ENCODE data around the gene HRH2.
A peak's percentile ranks its signal among the peaks of the same experiment; 100 is the strongest.

HRH2 gene

DNA sequence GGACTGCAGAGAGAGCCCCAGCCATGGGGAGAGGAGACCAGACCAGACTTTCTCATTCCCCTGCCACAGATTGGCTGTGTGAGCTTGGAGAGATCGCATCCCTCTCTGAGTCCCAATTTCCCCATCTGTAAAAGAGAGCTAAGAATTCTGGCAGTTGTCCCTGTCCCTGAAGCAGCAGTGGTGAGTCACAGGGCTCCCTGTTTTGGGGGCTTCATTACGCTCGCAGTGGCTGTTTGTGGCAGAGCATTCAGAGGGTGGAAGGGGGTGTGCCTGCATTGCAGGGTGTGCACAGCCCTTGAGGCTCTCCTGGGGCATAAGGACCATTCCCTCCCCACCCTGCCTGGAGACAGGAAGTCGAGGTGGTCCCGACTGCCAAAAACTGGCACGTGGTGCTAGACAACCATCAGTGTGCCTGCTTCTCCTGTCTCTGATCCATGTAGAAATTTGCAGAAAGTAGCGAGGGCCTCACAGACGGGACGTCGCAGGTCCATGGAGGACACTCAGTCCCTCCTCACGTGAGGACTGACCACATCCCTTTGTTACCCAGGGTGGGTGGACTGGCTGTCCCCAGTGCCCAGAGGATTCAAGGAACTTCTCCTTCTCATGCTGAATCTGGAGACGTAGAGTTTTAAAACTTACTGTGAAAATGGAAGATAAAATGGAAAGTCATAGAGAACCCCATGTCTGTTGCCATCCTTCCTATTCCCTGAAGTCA lies 35.3 kb downstream of the HRH2 start:
- DNase-seq (ENCODE audit: low spot score), result no peak

DNA sequence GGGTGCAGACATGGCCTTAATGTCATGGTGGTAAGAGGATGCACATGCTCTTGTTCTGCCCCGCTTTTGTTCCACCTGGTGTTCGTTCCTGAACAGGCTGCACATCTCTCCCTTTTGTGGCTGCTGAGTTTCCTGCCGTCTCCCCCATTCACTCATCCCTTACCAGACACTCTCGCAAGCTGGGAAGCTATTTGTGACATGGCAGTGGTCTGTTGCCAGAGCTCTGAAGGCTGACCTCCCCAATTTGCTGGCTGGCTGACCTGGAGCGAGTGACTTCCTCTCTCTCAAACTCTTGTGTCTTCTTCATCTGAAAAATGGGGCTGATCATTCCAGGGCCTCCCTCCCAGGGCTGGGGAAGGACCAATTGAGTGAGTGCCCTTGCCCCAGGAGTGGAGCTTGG lies 35.9 kb downstream of the HRH2 start:
- no peak for DNase-seq (ENCODE audit: low spot score)

DNA sequence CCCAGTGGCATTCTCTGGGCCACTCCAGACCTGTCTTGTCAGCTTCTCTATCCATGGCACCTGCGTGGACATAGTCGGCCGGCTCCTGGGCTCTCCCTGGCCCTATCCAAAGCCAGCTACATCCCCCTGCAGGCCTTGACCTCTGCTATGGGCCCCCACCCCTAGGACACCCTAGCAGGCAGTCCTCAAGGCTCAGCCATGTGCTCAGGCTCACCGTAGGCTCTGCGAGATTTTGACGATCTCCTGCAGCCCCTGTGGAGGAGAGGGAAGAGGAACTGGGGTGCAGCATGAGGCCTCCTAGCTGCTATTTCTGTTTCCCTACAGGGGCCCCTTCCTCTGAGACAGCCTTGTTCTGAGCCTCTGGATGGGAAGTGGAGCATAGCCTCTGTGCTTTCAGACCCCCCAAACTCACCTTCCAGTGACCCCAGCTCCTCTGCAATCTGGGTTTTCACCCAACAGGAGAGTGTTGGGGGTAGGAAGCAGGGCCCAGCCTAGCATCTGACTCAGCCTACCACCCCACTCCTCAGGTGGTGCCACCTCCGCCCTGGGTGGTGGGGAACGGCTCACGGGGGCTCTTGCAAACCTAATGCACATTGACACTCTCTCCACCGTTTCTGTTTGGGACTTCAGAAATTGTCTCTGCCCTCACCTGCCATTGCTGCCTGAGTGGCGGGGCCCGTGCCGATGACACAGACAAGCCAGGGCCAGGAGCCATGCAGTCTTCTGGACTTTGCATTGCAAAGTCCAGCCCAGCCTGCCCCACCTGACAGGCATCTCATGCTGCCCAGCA lies 36.7 kb downstream of the HRH2 start:
- no peak for DNase-seq (ENCODE audit: low spot score)

DNA sequence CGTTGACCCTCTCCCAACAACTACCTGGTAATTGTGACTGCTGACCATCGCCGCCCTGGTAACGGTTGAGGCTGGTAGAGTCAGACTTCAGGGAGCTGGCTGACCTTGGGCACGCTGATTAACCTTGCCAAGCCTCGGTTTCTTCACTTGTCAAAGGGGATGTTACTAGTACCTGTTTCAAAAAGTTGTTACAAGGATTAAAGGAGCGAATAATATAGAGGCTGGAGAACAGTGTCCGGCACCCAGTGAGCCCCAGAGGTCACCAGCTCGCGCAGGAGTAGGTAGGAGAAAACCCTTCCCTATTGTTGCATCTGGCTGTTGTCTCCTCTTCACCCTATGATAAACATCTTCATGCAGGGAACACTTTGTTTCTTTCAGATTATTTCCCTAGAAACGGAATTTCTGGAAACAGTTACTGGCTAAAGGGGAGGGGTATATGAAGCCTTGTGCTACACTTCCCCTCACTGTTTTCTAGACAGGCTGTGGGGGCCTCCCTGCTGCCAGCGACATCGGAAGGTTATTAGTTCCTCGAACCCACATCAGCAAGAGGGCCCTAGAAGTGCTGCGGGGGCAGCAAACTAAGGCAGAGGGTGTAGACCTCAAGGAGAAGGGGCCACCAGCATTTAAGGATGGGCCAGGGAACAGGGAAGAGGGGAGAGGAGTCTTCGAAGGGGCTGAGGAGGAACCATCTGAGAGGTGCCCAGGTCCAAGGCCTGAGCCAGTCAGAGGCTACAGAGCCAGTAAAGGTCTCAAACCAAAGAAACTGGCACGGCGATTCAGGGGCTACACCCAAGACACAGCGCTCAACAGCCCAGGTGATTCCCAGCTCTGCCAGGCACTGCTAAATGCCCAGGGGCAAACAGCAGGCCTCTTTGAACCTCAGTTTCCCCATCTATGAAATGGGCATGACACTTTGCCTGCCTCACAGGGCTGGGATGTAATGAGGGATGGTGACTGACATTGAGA lies 37.6 kb downstream of the HRH2 start:
- no peak for DNase-seq (ENCODE audit: low spot score)

DNA sequence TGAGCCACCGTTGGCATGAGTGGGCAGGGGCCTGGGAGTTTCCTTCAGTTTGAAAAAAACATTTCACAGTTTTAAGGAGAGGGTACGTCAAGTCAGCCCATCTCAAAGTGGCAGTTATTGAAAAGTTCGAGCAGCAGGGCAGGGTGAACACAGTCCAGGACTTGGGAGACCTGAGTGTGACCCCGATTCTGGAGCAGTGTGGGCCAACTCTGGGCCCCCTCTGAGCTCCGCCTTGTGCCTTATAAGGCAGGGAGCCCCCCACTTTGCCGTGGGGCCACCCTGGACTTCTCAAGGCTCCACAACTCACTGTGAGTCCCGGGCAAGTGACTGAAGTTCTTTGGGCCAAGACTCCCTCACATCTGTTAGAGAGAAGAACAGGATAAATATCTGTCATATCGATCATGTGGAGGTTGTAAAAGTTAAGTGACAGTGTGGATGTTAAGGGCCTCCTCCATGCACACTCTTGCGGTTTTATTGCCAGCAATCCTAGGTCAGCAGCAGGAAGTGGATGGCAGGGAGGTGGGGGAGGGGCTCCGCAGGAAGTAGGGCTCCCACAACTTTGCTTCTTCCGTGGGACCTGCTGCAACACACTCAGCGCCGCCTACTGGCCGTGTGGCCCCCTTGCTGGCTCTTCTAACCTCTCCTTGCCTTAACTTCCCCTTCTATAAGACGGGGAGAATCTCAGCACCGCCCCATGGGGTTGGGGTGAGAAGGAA lies 38.4 kb downstream of the HRH2 start:
- peak; percentile 43 for DNase-seq (ENCODE audit: low spot score)

DNA sequence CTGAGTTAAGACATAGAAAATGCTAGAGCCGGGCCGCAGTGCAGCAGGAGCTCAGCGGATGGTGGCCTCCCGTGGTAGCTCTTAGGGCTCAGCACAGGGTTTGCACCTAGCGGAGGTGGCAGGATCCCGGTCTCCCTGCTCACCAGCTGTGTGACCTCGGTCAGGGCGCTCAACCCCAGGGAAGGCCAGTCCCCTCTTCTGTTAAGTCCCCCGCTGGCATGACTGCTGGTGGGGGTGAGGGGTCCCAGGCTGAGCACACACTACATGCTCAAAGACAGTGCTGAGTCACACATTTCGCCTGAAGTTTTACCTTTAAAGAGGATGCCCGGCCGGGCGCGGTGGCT lies 39.0 kb downstream of the HRH2 start:
- DNase-seq (ENCODE audit: low spot score), result no peak

DNA sequence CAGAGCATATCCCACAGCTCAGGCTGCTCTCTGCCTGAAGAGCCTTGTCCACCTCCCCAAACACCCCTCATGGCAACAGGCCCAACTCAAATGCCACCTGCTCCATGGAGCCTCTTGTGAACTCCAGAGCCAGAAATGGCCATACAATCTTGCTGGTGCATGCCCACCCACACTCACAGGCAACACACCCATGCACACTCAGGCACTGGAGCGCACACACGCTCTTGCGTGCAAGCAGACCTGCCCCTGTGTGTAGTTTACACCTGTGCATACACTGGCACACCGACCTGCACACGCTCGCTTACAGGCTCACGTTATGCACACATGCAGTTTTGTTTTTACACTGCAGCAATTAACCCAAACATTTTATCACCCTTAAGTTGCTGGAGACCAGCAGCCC lies 40.0 kb downstream of the HRH2 start:
- DNase-seq (ENCODE audit: low spot score), result no peak

DNA sequence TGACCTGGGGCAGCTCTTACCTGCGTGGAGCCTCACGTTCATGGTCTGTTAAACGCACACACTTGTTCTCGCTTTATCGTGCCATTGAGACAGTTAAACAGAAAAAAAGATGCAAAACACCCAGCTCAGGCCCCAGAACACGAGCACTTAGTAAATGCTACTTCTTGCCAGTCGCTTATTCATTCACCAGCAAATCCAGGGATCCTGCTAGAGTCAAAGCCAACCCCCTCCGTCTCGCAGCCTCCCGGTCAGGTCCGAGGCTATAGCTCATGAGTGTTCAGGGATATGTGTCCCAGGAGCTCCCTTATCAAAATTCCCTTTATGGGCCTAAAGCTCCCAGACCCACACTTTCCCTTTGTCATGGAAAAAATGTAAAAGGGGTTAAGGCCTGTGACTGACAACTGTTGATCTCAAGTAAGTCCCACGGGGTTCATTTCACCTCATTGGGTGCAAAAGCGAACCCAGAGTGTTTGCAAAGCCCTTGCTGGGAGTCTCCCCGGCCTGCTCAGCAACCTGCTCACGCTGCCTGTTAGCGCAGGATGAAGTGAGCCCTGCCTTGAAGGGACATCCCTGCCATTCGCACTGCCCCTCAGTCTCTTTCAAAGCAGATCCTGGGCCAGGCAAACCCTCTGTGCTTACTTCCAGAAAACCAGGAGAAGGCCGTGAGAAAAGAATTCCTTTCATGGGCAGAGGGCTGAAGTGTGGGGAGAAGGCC lies 40.7 kb downstream of the HRH2 start:
- DNase-seq (ENCODE audit: low spot score), result no peak

DNA sequence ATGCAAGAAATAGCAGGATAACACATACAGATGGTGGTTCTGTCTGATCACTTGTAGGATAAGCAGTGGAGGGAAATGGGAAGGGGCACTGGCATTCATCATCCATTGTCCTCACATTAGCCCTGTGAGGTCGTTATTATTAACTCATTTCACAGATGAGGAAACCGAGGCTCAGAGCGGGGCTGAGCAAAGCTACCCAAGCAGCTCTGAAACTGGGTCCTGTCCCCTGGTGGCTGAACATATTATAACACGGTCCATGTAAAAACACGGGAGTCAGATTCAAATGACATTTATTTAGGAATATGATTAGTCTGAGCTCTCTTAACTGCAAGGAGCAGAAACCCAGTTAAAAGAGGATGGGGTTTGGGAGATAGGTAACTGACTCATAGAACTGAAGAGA lies 43.1 kb downstream of the HRH2 start:
- DNase-seq (ENCODE audit: low spot score), result no peak

DNA sequence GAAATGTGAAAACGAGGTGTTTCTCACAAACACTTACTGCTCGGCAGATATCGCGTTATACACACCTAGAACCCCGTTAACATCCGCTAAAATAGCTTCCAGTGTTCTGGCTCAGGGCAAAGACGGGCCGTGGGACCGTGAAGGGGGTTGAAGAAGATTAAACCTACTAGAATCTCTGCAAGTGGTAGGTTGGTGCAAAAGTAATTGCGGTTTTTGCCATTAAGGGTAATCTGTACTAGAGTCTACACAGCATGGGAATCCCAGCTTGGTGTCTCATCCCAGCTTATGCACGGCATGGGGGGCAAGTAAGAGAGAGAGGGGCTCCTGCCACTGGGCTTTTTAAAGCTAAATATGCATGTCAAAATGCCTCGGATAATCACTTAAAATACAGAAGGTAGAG lies 43.9 kb downstream of the HRH2 start:
- DNase-seq (ENCODE audit: low spot score), result no peak

DNA sequence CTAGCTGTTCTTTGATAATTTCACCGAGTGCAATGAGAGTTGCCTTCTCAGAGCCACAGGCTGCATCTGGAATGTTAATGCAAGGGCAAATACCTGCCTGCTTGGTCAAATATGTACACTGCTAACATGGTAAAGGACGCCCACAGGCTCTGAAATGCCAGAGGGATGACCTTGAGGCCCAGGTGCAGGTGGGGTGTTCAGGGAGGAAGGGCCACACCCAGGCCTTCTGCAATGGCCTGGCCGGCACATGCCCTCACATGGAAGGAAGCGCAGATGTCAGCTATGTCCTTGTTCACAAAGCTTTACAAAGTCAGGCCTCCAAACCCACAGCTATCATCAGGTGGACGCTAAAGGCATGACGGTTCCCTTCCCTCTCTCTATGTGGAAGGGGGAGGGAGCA lies 48.6 kb downstream of the HRH2 start:
- no peak for DNase-seq (ENCODE audit: low spot score)

DNA sequence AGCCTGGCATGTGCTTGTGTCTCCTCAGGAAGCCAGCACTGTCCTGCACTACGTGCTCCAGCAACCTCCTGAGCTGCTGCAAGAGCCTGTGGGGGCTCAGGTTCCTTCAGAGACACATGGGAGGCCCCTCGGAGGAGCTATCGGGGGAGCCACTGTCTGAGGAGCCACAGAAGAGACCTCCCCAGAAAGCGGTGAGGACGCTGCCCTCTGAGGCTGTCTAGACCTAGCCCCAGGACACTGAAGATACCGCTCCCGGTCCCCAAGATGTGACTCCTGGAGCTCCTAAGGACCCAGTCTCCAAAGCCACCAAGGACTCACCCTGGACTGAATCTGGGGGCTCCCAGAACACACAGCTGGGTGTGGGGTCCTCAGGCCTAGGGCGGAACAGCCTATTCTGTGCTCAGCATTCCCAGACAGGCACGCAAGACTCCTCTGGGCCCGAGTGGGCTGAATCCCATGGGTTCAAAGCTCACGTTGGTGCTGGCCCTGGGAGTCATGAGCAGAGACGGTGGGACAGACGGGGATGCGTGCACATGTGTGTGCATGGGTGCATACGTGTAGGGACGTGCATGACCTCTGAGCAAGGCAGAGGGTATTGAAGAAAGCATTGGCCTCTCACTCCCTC lies 50.0 kb downstream of the HRH2 start:
- DNase-seq (ENCODE audit: low spot score), result no peak

DNA sequence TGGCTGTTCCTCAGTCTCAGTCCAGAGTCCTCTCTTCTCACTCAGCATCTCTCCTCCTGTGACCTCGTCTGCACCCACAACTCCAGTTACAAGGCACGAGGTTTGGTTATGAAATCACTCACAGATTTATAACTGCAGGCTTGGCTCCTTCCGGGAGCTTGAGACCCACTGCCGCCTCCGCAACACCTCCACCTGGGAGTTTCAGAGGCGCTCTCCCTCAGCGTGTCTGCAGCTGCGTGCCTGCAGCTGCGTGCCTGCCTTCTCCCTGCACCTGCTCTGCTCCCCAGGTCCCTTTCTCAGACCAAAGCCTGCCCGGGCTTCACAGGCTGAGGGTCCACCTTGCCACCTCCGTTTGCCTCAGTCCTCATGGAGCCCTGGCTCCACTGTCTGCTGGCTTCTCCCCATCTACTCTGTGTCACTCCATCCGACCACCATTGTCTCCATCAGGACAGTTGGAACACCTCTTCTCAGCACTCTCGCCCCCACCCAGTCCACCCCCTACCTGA lies 51.5 kb downstream of the HRH2 start:
- DNase-seq (ENCODE audit: low spot score), result no peak

DNA sequence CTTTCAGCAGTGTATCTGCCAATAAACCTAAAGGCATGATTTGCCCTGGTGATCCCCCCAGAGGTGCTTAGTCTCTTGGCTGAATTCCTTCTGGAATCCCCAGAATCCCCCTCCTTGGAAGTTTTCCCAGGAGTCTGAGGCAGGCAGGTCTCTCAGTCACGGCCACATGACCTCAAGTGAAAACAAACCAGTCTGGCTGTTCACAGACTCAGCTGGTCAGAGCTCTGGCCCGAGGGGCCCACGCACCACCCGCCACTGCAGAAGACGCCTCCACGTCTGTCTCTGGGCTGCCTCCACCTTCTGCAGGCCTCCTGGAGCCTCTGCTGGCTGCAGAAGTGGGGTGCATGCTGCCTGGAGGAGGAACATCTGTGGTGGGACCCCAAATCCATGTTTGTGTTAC lies 52.5 kb downstream of the HRH2 start:
- no peak for DNase-seq (ENCODE audit: low spot score)

DNA sequence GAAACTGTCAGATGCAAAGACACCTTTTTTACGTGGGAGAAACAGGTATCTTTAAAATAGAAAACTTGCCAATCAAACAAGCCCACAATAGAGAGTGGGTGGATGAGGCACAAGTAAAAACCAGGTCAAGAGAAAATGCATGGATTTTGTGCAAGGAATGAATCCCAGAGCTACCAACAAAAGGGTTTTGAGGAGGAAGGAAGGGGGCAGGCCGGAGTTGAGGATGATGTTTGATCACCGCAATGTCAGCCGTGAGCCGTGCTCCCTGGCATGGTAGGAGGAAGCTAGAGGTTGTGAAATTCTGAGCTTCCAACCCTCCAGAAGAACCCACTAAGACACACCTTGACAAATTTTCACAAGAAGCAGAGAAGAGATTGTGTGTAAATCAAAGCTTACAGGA lies 53.2 kb downstream of the HRH2 start:
- DNase-seq (ENCODE audit: low spot score), result no peak

DNA sequence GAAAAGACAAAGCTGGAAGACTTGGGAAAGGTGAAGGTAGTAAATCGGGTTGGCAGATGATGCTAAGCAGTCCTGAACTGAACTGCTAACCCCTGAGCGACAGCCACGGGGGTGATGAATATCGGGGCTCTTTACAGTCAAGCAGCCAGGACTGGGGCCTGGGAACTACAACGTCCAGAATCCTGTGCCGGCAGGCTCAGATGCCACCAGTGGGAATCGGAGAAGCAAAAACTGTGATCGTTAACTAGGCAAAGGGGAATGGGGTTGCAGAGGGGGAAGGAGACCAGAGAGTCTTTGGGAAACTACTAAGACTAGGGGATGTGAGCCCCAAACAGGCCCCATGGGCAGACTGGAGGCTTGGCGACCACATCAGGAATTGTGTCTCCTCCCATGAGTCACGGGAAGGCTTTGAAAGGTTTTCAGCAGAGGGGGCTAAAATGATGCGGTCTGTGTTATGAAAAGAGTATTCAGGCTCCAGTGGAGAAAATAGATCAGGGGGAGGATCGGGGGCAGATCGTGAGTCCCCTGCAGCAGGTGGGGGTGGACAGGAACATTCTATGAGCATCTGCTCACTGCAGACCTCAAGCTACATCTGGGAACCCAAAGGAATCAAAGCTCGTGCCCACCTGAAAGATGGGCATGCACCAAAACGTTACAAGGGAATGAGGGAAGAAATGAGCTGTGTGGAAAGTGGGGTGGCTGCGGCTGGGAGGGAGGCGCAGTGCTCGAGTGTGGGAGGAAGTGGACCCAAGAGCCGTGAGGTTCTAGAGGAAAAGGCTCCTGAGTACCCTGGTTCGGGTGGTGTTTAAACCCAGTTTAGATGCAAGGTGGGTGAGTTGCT lies 53.8 kb downstream of the HRH2 start:
- DNase-seq (ENCODE audit: low spot score), result no peak

DNA sequence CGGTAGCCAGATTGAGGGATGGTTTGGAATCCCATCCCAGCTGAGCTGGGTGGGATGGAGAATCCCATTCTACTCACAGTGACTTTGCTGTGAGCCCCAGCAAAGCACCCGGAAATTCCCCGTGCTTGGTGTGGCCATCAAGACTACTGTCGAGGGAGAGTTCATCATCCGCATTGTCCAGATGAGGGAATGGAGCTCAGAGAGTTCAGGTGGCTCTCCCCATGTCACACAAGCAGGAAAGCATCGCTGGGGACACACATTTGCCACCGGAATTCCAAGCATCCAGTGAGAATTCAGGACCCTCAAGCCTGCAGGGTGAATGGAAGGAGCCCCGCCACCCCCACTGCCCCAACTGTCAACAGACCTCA lies 54.4 kb downstream of the HRH2 start:
- no peak for DNase-seq (ENCODE audit: low spot score)

DNA sequence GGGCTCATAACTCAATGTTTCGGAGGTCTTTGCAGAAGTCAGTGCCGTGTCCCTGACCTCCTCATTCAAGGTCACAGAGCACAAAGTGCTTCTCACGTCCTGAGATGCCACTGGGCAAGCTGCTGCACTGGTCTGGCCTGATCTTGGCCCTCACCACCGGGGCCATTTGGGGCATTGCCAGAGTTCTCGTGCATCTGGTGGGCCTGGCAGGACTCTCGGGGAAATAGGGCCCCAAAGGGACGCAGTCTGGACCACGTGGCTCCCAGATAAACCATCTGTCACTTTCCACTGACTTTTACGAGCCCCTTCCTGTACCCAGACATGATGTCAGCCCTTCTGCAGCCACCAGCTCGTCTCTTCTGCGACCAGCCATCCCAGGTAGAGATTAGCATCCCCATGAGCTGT lies 54.8 kb downstream of the HRH2 start:
- no peak for DNase-seq (ENCODE audit: low spot score)

DNA sequence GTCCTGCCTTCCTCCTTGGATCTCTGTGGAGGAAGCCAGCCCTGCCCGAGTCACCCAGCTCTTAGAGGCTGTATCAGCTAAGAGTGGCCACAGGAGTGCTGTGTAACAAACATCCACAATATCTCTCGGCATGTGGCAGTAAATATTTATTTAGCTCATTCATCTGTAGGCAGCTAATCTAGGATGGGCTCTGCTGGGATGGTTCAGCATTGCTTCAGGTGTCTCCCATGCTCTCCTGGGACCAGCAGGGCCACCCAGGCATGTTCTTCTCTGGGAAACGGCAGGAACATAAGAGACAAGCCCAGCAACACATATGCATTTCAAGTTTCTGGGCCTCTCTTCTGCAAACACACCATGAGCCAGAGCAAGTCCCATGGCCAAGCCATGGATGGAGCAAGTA lies 56.1 kb downstream of the HRH2 start:
- no peak for DNase-seq (ENCODE audit: low spot score)
